HG02970 (cell line): ENCODE data around the gene BAHCC1.

Experiments used
- ATAC-seq: cut with Tn5 transposase; IDR thresholded peaks from one replicate; pipeline ENCODE4 v1.9.1; 2021; ENCODE audit warnings: mild to moderate bottlenecking, moderate library complexity, moderate number of reproducible peaks; ENCODE audit not compliant: unreplicated experiment, low FRiP score

Gene BAHCC1

GRCh38 chr17:81366648-81367047, 28.6 kb upstream of the BAHCC1 start:
- no peak for ATAC-seq

GRCh38 chr17:81367171-81367570, 28.1 kb upstream of the BAHCC1 start:
- ATAC-seq, result no peak

- ATAC-seq, result no peak
Observed at GRCh38 chr17:81368161-81369022, 26.9 kb upstream of the BAHCC1 start.

GRCh38 chr17:81370294-81370693, 25.0 kb upstream of the BAHCC1 start:
- no peak for ATAC-seq

- ATAC-seq, result no peak
Observed at GRCh38 chr17:81371910-81372760, 23.1 kb upstream of the BAHCC1 start.

- ATAC-seq, result no peak
Observed at GRCh38 chr17:81373536-81374160, 21.6 kb upstream of the BAHCC1 start.

- no peak for ATAC-seq
Observed at GRCh38 chr17:81374890-81375289, 20.4 kb upstream of the BAHCC1 start.

GRCh38 chr17:81376946-81377714, 18.1 kb upstream of the BAHCC1 start:
- no peak for ATAC-seq

- no peak for ATAC-seq
Observed at GRCh38 chr17:81378941-81379511, 16.2 kb upstream of the BAHCC1 start.

GRCh38 chr17:81379523-81379942, 15.7 kb upstream of the BAHCC1 start:
- ATAC-seq, result no peak

- no peak for ATAC-seq
Observed at GRCh38 chr17:81380131-81380530, 15.1 kb upstream of the BAHCC1 start.

GRCh38 chr17:81380666-81381518, 14.4 kb upstream of the BAHCC1 start:
- ATAC-seq, result no peak

GRCh38 chr17:81381632-81382577, 13.4 kb upstream of the BAHCC1 start:
- ATAC-seq, result no peak

- ATAC-seq, result no peak
Observed at GRCh38 chr17:81382851-81383250, 12.4 kb upstream of the BAHCC1 start.

- no peak for ATAC-seq
Observed at GRCh38 chr17:81383504-81384421, 11.5 kb upstream of the BAHCC1 start.

GRCh38 chr17:81384929-81385319, 10.3 kb upstream of the BAHCC1 start:
- ATAC-seq, result no peak
